HepG2 (cell line): ENCODE measurements around the gene OPTN. TPM values are rescaled to one million over a fixed set of nuclear protein-coding genes. Genes with fewer than 3 reads are reported as not detected.

Source experiments
- ARHGAP35 ChIP-seq: sonication (generic); formaldehyde crosslinking; IDR thresholded peaks from 2 replicates; pipeline ENCODE4 v1.9.0; 2022; ENCODE audit warnings: mild to moderate bottlenecking, inconsistent platforms, moderate library complexity, missing genetic modification reagents, borderline replicate concordance
- CCDC6 ChIP-seq: sonication (generic); formaldehyde crosslinking; IDR thresholded peaks from 2 replicates; pipeline ENCODE4 v1.8.1; 2022; ENCODE audit warnings: mild to moderate bottlenecking, missing genetic modification reagents, moderate library complexity
- CTCF ChIP-seq: sonication (generic); formaldehyde crosslinking; IDR thresholded peaks from 2 replicates; pipeline ENCODE4 v1.5.0; 2020; ENCODE audit warnings: mild to moderate bottlenecking, missing genetic modification reagents, moderate library complexity
- FOXA1 ChIP-seq, 2 experiments: fragments of 450-650 bp in 1 of 2; sonication (generic) in 1 of 2; formaldehyde crosslinking in 1 of 2; IDR thresholded peaks; 2 replicates each; pipeline versions ENCODE4 v1.4.0 to v1.6.1; 2016 to 2020; ENCODE audit warnings: missing genetic modification reagents in 1 of 2
- GATAD2A ChIP-seq: IDR thresholded peaks from 2 replicates; pipeline ENCODE4 v1.6.1; 2016
- HNF1A ChIP-seq, 2 experiments: sonication (generic) in 1 of 2; formaldehyde crosslinking in 1 of 2; IDR thresholded peaks; 2 replicates each; pipeline versions ENCODE4 v1.4.0 to v1.6.1; 2016 to 2020; ENCODE audit warnings: borderline replicate concordance in 1 of 2, low read depth in 1 of 2, mild to moderate bottlenecking in 1 of 2, missing genetic modification reagents in 1 of 2
- HNRNPLL ChIP-seq: fragments of 200-400 bp; formaldehyde crosslinking; IDR thresholded peaks from 2 replicates; pipeline ENCODE4 v1.6.1; 2017; ENCODE audit warnings: mild to moderate bottlenecking, low read depth, low read length; ENCODE audit not compliant: poor library complexity, severe bottlenecking
- HOMEZ ChIP-seq: IDR thresholded peaks from 2 replicates; pipeline ENCODE4 v1.6.1; 2016; ENCODE audit warnings: low read depth
- KDM4B ChIP-seq: sonication (generic); formaldehyde crosslinking; IDR thresholded peaks from 2 replicates; pipeline ENCODE4 v1.4.0; 2020; ENCODE audit warnings: missing genetic modification reagents
- MEIS2 ChIP-seq: sonication (generic); formaldehyde crosslinking; IDR thresholded peaks from 2 replicates; pipeline ENCODE4 v1.9.0; 2021; ENCODE audit warnings: mild to moderate bottlenecking, missing genetic modification reagents
- MIXL1 ChIP-seq: IDR thresholded peaks from 2 replicates; pipeline ENCODE4 v1.6.1; 2016
- ZIK1 ChIP-seq: sonication (generic); formaldehyde crosslinking; IDR thresholded peaks from 2 replicates; pipeline ENCODE4 v1.5.0; 2020; ENCODE audit warnings: mild to moderate bottlenecking, low read depth, missing genetic modification reagents, borderline replicate concordance
- ZNF652 ChIP-seq: IDR thresholded peaks from 2 replicates; pipeline ENCODE4 v1.6.1; 2016; ENCODE audit warnings: low read depth, borderline replicate concordance
- polyA plus RNA-seq, 8 experiments: library from polyadenylated mRNA; depleted of rRNA in 3 of 8; stranded (reverse) in 7 of 8; unstranded in 1 of 8; fragments of >200 nt; fragmentation: Illumina TruSeq in 4 of 8; extraction: Trizol in 4 of 8; gene quantifications; 2 replicates each; pipeline versions ENCODE4 v1.2.1 to v1.2.3, GENCODE V29; 2011 to 2016; ENCODE audit warnings: low read depth in 4 of 8, missing spikeins in 1 of 8, mixed read lengths in 1 of 8; ENCODE audit not compliant: insufficient read depth in 1 of 8
- total RNA-seq, 5 experiments: library from RNA; depleted of rRNA; stranded (reverse); fragments of >200 nt; fragmentation: Illumina TruSeq; extraction: Trizol; gene quantifications; 2 replicates each; pipeline ENCODE4 v1.2.3, GENCODE V29; 2016; ENCODE audit warnings: low read depth in 1 of 5
- TF ChIP-seq, protein P1 (sequence below): sonication (generic); formaldehyde crosslinking; IDR thresholded peaks from 2 replicates; pipeline ENCODE4 v1.8.1; 2022; ENCODE audit warnings: mild to moderate bottlenecking, missing genetic modification reagents

Gene OPTN
- total and polyA plus RNA-seq, 2 of the 13 experiments (the other 11 are each of a cell fraction or from before 2014, with no cell fraction given) = 13.4 to 46.6 TPM

DNA sequence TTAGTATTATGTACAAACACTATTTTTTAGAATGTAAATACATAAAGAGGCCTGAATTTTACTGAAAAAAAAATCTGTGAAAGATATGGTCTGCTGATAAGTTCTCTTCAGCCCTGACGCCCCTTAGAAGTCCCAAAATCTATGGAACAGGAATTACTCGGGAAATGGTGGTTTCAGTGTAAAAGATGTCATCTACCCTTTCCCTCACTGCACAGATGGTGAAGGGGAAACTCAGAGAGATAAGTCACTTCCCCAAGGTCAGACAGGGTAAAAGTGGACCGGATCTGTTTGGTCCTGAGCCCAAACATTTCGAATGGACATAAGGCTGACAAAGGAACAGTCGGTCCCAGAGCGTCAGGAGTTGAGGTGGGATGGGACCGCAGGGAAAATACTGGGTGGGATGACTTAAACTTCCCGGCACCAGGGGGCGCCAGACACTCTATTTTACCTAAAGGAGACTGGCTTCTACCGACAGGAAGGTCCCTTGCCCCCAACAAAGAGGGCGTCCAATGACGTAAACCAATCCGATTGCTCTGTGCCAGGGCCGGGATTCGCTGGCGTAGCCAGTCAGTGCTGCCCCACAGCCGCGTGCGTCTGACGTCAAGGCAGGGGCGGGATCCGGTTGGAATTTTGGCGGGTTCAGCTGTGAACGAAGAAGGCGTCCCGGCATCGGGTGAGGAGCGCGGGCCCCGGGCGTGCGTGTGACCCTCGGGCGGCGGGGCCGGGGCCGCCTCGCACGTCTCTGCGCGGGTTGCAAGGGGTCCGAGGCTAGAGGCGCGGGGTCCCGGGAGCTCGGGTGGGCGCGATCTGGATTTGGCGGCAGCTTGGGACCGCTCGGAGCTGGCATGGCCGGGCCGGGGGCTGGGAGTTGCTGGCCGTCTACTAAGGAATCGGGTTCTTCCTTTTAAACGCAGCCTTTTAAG lies 61.2 kb downstream of the OPTN start, which contains the start of gene MCM10 (continued):
- TF ChIP-seq HNF1A (IDR thresholded peaks at IDR 0.05; ENCODE audit: low read depth) (no peak), HNF1A (CRISPR knock-in tag; IDR thresholded peaks at IDR 0.05; ENCODE audit: borderline replicate concordance) (no peak), MEIS2 (peak; percentile 55; the same call in 1 of the 2 replicates), HNRNPLL (peak; percentile 45), KDM4B (CRISPR knock-in tag) (peak; percentile 54; the same call in 1 of the 2 replicates), CTCF (CRISPR knock-in tag) (peak; percentile 95), HOMEZ (CRISPR knock-in tag) (peak; percentile 68; the same call in 1 of the 2 replicates), ZIK1 (CRISPR knock-in tag) (peak; percentile 81; the same call in 1 of the 2 replicates), CCDC6 (CRISPR knock-in tag) (peak; percentile 10; the same call in 1 of the 2 replicates), GATAD2A (CRISPR knock-in tag) (peak; percentile 61), ZNF652 (CRISPR knock-in tag) (no peak), FOXA1 (IDR thresholded peaks at IDR 0.05) (no peak), FOXA1 (CRISPR knock-in tag; IDR thresholded peaks at IDR 0.05) (peak; percentile 41; the same call in 1 of the 2 replicates), MIXL1 (peak; percentile 21; the same call in 1 of the 2 replicates), ARHGAP35 (CRISPR knock-in tag) (no peak)
- TF ChIP-seq, protein P1, sequence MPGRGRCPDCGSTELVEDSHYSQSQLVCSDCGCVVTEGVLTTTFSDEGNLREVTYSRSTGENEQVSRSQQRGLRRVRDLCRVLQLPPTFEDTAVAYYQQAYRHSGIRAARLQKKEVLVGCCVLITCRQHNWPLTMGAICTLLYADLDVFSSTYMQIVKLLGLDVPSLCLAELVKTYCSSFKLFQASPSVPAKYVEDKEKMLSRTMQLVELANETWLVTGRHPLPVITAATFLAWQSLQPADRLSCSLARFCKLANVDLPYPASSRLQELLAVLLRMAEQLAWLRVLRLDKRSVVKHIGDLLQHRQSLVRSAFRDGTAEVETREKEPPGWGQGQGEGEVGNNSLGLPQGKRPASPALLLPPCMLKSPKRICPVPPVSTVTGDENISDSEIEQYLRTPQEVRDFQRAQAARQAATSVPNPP (CRISPR knock-in tag) = peak; percentile 70
